Measurements from ENCODE around the gene USP30. TPM values are rescaled to one million over a fixed set of nuclear protein-coding genes. Genes with fewer than 3 reads are reported as not detected.

The USP30 gene
- total RNA-seq, 1 experiment from 2014 or later = 12.4 TPM

DNA sequence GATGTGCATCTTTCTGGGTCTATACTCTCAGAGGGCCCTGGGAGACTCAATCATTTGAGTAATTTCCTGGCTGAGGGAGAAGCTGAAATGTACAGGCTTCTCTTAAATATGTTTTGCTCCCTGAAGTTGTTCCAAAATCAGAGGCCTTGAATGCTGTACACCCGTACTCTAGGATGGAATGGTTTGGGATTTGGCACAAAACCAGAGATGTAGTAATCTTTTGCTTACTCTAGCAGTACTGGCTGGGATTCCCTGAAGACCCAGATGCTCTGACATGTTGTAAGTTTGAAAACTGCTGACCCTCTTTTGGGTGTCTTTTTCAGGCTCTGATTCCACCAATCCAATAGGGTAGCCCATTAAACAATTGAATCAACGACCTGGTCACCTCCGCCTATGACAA, 74.4 kb downstream of the USP30 start:
- Histone ChIP-seq H3K27ac (ENCODE audit: low read depth, low read length, poor library complexity, severe bottlenecking) (no peak overlapping the region), H3K27me3 (replicated peaks; ENCODE audit: insufficient read depth, low read depth, low read length, poor library complexity) (no peaks in the 10 kb centered on the region), H3K9me3 (ENCODE audit: low read depth, low read length, poor library complexity, severe bottlenecking) (no peaks in the 10 kb centered on the region), H3K4me1 (ENCODE audit: insufficient read depth, low read length, poor library complexity, severe bottlenecking) (no peaks in the 10 kb centered on the region), H3K36me3 (ENCODE audit: insufficient read depth, low read length, poor library complexity, severe bottlenecking) (no peaks in the 10 kb centered on the region), H3K4me3 (ENCODE audit: low read depth, low read length, poor library complexity, severe bottlenecking) (no peak overlapping the region)
- TF ChIP-seq, protein P1, sequence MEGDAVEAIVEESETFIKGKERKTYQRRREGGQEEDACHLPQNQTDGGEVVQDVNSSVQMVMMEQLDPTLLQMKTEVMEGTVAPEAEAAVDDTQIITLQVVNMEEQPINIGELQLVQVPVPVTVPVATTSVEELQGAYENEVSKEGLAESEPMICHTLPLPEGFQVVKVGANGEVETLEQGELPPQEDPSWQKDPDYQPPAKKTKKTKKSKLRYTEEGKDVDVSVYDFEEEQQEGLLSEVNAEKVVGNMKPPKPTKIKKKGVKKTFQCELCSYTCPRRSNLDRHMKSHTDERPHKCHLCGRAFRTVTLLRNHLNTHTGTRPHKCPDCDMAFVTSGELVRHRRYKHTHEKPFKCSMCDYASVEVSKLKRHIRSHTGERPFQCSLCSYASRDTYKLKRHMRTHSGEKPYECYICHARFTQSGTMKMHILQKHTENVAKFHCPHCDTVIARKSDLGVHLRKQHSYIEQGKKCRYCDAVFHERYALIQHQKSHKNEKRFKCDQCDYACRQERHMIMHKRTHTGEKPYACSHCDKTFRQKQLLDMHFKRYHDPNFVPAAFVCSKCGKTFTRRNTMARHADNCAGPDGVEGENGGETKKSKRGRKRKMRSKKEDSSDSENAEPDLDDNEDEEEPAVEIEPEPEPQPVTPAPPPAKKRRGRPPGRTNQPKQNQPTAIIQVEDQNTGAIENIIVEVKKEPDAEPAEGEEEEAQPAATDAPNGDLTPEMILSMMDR (conservative IDR thresholded peaks at IDR 0.05; ENCODE audit: low read depth, low read length) = no peak
- no peak for TF ChIP-seq EZH2 (IDR thresholded peaks at IDR 0.05; ENCODE audit: borderline replicate concordance, low read depth, low read length, poor library complexity, severe bottlenecking)
- DNase-seq (ENCODE audit: low spot score) = no peak
- ChIA-PET CTCF (no interaction called here), POLR2A (ENCODE audit: low non-redundant PET) (no interaction called here)
- intact Hi-C loops (cut with micrococcal nuclease; ENCODE audit: unreplicated experiment) = no loop called here
- no TSS peak for BruUV-seq (replicated peaks)

DNA sequence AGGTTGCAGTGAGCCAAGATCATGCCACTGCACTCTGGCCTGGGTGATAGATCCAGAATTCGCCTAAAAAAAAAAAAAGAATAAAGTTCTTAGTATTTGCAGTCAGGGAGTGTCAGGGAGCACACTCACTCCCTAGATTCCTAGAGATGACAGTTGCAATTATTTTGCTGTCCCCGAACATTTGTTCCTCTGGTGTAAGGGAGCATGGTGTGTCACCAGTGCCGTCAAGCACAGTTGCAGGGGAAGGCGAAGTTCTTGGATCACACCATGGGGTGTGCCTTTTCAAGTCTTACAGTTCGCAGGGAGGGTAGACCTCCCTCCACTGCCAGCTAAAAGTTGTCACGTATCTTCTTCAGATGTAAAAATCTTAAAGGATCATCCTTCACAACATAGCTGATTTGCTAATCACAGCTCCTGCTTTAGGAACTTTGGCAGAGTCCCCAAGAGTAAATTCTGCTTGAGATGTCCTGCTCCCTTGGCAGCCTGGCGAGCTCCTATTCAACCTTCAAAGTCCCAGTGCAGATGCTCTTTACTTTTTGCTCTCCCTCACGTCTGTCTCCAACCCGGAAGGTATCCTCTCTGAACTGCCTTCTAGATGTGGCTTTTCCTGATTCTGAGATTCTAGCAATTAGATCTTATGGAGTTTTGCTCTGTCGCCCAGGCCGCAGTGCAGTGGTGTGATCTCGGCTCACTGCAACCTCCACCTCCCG, 75.3 kb downstream of the USP30 start:
- no peaks in the 10 kb centered on the region for H3K27me3 ChIP-seq (replicated peaks; ENCODE audit: insufficient read depth, low read depth, low read length, poor library complexity)
- intact Hi-C loops (cut with micrococcal nuclease; ENCODE audit: unreplicated experiment) = no loop called here
- DNase-seq (ENCODE audit: low spot score) = no peak
- no peak overlapping the region for H3K27ac ChIP-seq (ENCODE audit: low read depth, low read length, poor library complexity, severe bottlenecking)
- no peak overlapping the region for H3K4me3 ChIP-seq (ENCODE audit: low read depth, low read length, poor library complexity, severe bottlenecking)
- CTCF ChIA-PET = no interaction called here
- no peaks in the 10 kb centered on the region for H3K4me1 ChIP-seq (ENCODE audit: insufficient read depth, low read length, poor library complexity, severe bottlenecking)
- H3K9me3 ChIP-seq (ENCODE audit: low read depth, low read length, poor library complexity, severe bottlenecking) = no peaks in the 10 kb centered on the region
- no TSS peak for BruUV-seq (replicated peaks)
- POLR2A ChIA-PET (ENCODE audit: low non-redundant PET) = no interaction called here
- no peak for TF ChIP-seq EZH2 (IDR thresholded peaks at IDR 0.05; ENCODE audit: borderline replicate concordance, low read depth, low read length, poor library complexity, severe bottlenecking)
- TF ChIP-seq, protein P1 (conservative IDR thresholded peaks at IDR 0.05; ENCODE audit: low read depth, low read length) = no peak
- no peaks in the 10 kb centered on the region for H3K36me3 ChIP-seq (ENCODE audit: insufficient read depth, low read length, poor library complexity, severe bottlenecking)

DNA sequence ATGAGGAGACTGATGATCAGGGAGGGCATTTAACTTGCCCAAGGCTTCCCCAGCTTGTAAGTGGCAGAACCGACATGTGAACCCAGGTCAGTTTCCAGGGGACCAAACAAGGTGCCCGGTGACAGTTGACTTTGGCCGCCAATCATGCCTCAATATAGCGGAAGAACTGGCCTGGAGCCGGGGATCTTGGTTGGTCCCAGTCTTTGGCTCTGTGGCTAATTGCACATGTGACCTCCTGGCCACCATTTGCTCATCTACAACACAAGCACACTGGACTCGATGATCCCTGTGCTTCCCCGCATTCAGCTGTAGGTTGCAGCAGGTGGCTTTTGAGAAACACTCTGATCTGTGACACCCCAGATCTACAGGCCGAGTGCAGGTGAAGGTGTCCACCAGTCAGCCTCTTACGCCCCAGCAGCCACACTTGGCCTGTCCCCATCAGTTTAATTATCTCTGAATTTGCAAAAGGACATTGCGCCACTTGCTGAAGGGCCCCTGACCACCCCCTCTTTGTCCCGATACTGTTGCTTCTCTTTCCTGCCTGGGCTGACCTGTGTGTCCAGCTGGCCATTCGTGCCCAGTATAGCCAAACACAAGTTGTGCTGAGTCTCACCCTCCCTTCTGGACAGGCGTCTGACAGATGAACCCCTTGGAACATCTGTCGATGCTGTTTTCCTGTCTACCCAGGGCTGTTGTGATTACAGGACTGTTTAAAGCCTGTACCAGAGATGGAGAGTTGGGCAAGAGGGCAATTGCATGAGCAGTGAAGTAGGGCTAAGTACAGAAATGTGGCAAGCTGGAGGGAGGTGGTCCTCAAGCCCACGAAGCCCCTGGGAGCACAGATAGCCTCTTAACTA, 78.1 kb downstream of the USP30 start:
- H3K4me3 ChIP-seq (ENCODE audit: low read depth, low read length, poor library complexity, severe bottlenecking) = no peak overlapping the region
- intact Hi-C loops (cut with micrococcal nuclease; ENCODE audit: unreplicated experiment) = no loop called here
- TF ChIP-seq, protein P1 (conservative IDR thresholded peaks at IDR 0.05; ENCODE audit: low read depth, low read length) = no peak
- no peak for TF ChIP-seq EZH2 (IDR thresholded peaks at IDR 0.05; ENCODE audit: borderline replicate concordance, low read depth, low read length, poor library complexity, severe bottlenecking)
- H3K27ac ChIP-seq (ENCODE audit: low read depth, low read length, poor library complexity, severe bottlenecking) = no peak overlapping the region
- ChIA-PET CTCF (no interaction called here), POLR2A (ENCODE audit: low non-redundant PET) (no interaction called here)
- no peaks in the 10 kb centered on the region for H3K9me3 ChIP-seq (ENCODE audit: low read depth, low read length, poor library complexity, severe bottlenecking)
- no TSS peak for BruUV-seq (replicated peaks)
- no peaks in the 10 kb centered on the region for H3K4me1 ChIP-seq (ENCODE audit: insufficient read depth, low read length, poor library complexity, severe bottlenecking)
- no peaks in the 10 kb centered on the region for H3K36me3 ChIP-seq (ENCODE audit: insufficient read depth, low read length, poor library complexity, severe bottlenecking)
- no peak for DNase-seq (ENCODE audit: low spot score)
- H3K27me3 ChIP-seq (replicated peaks; ENCODE audit: insufficient read depth, low read depth, low read length, poor library complexity) = no peaks in the 10 kb centered on the region

All from A673 (cell line).